Measurements from ENCODE around the gene MERTK. TPM values are rescaled to one million over a fixed set of nuclear protein-coding genes. Genes with fewer than 3 reads are reported as not detected.

MERTK gene
- total RNA-seq, 4 donors from 2014 or later, result 10.6 to 36.6 (median 24.6) TPM

DNA sequence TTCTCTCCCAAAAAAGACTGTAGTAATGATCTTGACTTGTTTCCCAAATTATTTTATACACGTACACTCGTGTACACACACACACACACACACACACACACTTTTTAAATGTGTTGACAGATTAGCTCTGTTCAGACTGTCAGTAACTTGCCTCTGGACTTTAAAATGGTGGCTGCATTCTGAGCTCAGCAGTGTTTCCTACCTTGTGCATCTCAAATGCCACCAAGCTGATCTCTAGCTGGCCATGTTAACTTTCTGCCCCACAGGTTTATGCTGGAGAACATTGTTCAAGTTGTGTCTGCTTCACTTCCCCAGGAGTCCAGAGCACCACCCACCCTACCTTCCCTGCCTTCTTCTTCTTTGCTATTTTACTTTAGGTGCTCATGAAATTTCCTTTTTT is 83.3 kb downstream of the MERTK start:
- H3K9me3 ChIP-seq, result no peaks in the 10 kb centered on the region
- no peaks in the 10 kb centered on the region for H3K36me3 ChIP-seq
- no peak overlapping the region for H3K27ac ChIP-seq
- TF ChIP-seq CTCF (IDR thresholded peaks at IDR 0.05) (no peak), POLR2A (IDR thresholded peaks at IDR 0.05) (no peak)
- H3K4me3 ChIP-seq, result no peak overlapping the region
- H3K27me3 ChIP-seq, result no peaks in the 10 kb centered on the region
- no peak for DNase-seq
- intact Hi-C loops (cut with DNase I; ENCODE audit: low total_unique reads), result no loop called here
- H3K4me1 ChIP-seq, result no peaks in the 10 kb centered on the region

DNA sequence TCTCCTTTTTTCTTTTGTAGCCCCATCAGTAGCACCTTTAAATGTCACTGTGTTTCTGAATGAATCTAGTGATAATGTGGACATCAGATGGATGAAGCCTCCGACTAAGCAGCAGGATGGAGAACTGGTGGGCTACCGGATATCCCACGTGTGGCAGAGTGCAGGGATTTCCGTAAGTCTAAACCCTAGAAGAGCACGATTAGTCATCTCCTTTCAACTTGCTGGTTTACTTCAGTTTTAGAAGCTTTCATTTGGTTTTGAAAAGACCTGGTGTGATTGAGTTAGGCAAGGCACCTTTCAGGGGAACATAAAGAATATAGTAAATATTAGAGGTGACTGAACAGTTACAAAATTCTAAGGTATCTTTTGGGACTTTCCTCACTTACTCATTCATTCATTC is 84.4 kb downstream of the MERTK start:
- Histone ChIP-seq H3K36me3 (no peaks in the 10 kb centered on the region), H3K9me3 (no peaks in the 10 kb centered on the region), H3K27ac (no peak overlapping the region), H3K4me3 (no peak overlapping the region), H3K27me3 (no peaks in the 10 kb centered on the region), H3K4me1 (no peaks in the 10 kb centered on the region)
- intact Hi-C loops (cut with DNase I; ENCODE audit: low total_unique reads), result no loop called here
- TF ChIP-seq POLR2A (IDR thresholded peaks at IDR 0.05), result no peak
- TF ChIP-seq CTCF (IDR thresholded peaks at IDR 0.05), result no peak
- DNase-seq, result no peak

- H3K27ac ChIP-seq, result no peak overlapping the region
- no peaks in the 10 kb centered on the region for H3K4me1 ChIP-seq
- DNase-seq, result no peak
- no peak overlapping the region for H3K4me3 ChIP-seq
- TF ChIP-seq POLR2A (IDR thresholded peaks at IDR 0.05) (no peak), CTCF (IDR thresholded peaks at IDR 0.05) (no peak)
- intact Hi-C loops (cut with DNase I; ENCODE audit: low total_unique reads), result no loop called here
- no peaks in the 10 kb centered on the region for H3K9me3 ChIP-seq
- no peaks in the 10 kb centered on the region for H3K36me3 ChIP-seq
- no peaks in the 10 kb centered on the region for H3K27me3 ChIP-seq
Observed at GRCh38 chr2:111983478-111984212, 85.2 kb downstream of the MERTK start.

- no peaks in the 10 kb centered on the region for H3K9me3 ChIP-seq
- no peak overlapping the region for H3K4me3 ChIP-seq
- H3K27ac ChIP-seq, result no peak overlapping the region
- intact Hi-C loops (cut with DNase I; ENCODE audit: low total_unique reads), result no loop called here
- no peak for DNase-seq
- no peaks in the 10 kb centered on the region for H3K4me1 ChIP-seq
- no peaks in the 10 kb centered on the region for H3K36me3 ChIP-seq
- TF ChIP-seq POLR2A (IDR thresholded peaks at IDR 0.05) (no peak), CTCF (IDR thresholded peaks at IDR 0.05) (no peak)
- no peaks in the 10 kb centered on the region for H3K27me3 ChIP-seq
Observed at GRCh38 chr2:111984213-111984604, 85.8 kb downstream of the MERTK start.

DNA sequence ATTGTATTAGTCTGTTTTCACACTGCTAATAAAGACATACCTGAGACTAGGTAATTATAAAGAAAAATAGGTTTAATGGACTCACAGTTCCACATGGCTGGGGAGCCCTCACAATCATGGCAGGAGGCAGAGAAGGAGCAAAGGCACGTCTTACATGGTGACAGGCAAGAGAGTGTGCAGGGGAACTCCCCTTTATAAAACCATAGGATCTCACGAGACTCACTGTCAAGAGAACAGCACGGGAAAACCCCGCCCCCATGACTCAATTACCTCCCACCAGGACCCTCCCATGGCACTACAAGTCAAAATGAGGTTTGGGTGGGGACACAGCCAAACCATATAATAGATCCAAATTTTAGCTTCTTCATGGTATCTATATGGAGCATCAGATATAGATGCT is 87.1 kb downstream of the MERTK start:
- Histone ChIP-seq H3K9me3 (no peaks in the 10 kb centered on the region), H3K27ac (no peak overlapping the region), H3K4me1 (no peaks in the 10 kb centered on the region), H3K4me3 (no peak overlapping the region), H3K27me3 (no peaks in the 10 kb centered on the region), H3K36me3 (no peaks in the 10 kb centered on the region)
- DNase-seq, result no peak
- TF ChIP-seq CTCF (IDR thresholded peaks at IDR 0.05) (no peak), POLR2A (IDR thresholded peaks at IDR 0.05) (no peak)
- intact Hi-C loops (cut with DNase I; ENCODE audit: low total_unique reads), result no loop called here
